ENCODE data around the gene LTBP1. TPM values are rescaled to one million over a fixed set of nuclear protein-coding genes. Genes with fewer than 3 reads are reported as not detected.

Gene LTBP1
- total and polyA plus RNA-seq, 2 of the 13 experiments (the other 11 are each of a cell fraction or from before 2014, with no cell fraction given): 0.12 to 0.22 TPM

DNA sequence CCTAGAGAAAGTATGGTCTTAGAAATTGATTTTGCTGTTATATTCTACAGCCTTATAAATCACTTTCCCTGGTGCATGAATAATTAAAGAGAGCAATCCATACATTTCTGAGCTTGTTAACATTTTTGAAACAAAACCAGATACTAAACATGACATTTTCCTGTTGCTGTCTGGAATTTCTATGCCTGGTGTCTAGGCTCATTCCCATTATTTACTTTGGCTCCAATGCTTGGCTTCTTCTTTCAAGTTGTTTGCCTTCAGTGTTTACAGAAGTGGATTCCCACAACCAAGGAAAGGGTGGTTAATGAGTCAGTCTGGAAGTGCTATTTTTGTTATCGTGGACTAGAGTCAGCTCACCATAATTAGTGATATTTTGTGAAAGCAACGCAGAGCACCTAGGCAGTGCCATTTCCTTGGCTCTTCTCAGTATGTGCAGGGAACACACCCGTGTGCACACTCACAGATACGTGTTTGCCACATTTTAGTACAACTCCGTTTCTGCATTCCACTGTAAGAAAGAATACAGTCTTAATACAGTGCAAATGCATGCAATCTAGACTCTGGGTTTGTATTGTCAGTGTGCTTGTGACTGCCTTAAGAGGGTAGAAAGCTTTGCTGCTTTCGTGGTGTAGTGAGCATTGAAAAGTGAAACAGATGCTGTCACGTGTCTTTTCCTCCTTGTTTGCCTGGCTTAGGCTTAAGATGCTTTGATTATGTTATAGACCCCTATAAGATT lies 344.7 kb downstream of the LTBP1 start (continued):
- TF ChIP-seq, protein P1, sequence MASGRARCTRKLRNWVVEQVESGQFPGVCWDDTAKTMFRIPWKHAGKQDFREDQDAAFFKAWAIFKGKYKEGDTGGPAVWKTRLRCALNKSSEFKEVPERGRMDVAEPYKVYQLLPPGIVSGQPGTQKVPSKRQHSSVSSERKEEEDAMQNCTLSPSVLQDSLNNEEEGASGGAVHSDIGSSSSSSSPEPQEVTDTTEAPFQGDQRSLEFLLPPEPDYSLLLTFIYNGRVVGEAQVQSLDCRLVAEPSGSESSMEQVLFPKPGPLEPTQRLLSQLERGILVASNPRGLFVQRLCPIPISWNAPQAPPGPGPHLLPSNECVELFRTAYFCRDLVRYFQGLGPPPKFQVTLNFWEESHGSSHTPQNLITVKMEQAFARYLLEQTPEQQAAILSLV (CRISPR knock-in tag; IDR thresholded peaks at IDR 0.05; ENCODE audit: borderline replicate concordance): no peak
- TF ChIP-seq, protein P2, sequence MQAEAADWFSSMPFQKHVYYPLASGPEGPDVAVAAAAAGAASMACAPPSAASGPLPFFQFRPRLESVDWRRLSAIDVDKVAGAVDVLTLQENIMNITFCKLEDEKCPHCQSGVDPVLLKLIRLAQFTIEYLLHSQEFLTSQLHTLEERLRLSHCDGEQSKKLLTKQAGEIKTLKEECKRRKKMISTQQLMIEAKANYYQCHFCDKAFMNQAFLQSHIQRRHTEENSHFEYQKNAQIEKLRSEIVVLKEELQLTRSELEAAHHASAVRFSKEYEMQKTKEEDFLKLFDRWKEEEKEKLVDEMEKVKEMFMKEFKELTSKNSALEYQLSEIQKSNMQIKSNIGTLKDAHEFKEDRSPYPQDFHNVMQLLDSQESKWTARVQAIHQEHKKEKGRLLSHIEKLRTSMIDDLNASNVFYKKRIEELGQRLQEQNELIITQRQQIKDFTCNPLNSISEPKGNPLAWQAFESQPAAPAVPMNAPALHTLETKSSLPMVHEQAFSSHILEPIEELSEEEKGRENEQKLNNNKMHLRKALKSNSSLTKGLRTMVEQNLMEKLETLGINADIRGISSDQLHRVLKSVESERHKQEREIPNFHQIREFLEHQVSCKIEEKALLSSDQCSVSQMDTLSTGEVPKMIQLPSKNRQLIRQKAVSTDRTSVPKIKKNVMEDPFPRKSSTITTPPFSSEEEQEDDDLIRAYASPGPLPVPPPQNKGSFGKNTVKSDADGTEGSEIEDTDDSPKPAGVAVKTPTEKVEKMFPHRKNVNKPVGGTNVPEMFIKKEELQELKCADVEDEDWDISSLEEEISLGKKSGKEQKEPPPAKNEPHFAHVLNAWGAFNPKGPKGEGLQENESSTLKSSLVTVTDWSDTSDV (CRISPR knock-in tag; IDR thresholded peaks at IDR 0.05): no peak
- no peak for TF ChIP-seq CHD4 (IDR thresholded peaks at IDR 0.05; ENCODE audit: borderline replicate concordance, low read length)
- no peak for TF ChIP-seq ZBTB42 (CRISPR knock-in tag; IDR thresholded peaks at IDR 0.05)
- TF ChIP-seq KLF16 (CRISPR knock-in tag; IDR thresholded peaks at IDR 0.05): 0 out of 4 replicates have a peak, but pooled peaks of 1 of the 2 experiments have one; percentile 32
- TF ChIP-seq, protein P3, sequence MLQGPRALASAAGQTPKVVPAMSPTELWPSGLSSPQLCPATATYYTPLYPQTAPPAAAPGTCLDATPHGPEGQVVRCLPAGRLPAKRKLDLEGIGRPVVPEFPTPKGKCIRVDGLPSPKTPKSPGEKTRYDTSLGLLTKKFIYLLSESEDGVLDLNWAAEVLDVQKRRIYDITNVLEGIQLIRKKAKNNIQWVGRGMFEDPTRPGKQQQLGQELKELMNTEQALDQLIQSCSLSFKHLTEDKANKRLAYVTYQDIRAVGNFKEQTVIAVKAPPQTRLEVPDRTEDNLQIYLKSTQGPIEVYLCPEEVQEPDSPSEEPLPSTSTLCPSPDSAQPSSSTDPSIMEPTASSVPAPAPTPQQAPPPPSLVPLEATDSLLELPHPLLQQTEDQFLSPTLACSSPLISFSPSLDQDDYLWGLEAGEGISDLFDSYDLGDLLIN (CRISPR knock-in tag; IDR thresholded peaks at IDR 0.05; ENCODE audit: borderline replicate concordance): no peak
- no peak for TF ChIP-seq ZNF782 (CRISPR knock-in tag; IDR thresholded peaks at IDR 0.05; ENCODE audit: borderline replicate concordance)
- TF ChIP-seq ZNF564 (CRISPR knock-in tag; IDR thresholded peaks at IDR 0.05): no peak
- TF ChIP-seq HHEX (CRISPR knock-in tag; IDR thresholded peaks at IDR 0.05): 0 out of 2 replicates have a peak, but pooled peaks have one; percentile 46
- TF ChIP-seq TCF12 (IDR thresholded peaks at IDR 0.05): no peak
- TF ChIP-seq TCF12 (CRISPR knock-in tag; IDR thresholded peaks at IDR 0.05): no peak
- peak in 1 of 2 experiments; percentile 89; a peak in 2 of 4 replicates for TF ChIP-seq EP300 (IDR thresholded peaks at IDR 0.05; ENCODE audit: low read depth in 2 of 2, low read length in 2 of 2)
- TF ChIP-seq EP300 (CRISPR knock-in tag; IDR thresholded peaks at IDR 0.05; ENCODE audit: borderline replicate concordance): no peak
- no peak for TF ChIP-seq DR1 (CRISPR knock-in tag; IDR thresholded peaks at IDR 0.05)
- TF ChIP-seq PAF1 (CRISPR knock-in tag; IDR thresholded peaks at IDR 0.05): no peak
- TF ChIP-seq KAT7 (CRISPR knock-in tag; IDR thresholded peaks at IDR 0.05; ENCODE audit: borderline replicate concordance): no peak
- 0 out of 2 replicates have a peak, but pooled peaks have one; percentile 28 for TF ChIP-seq NCOA2 (CRISPR knock-in tag; IDR thresholded peaks at IDR 0.05)
- 0 out of 2 replicates have a peak, but pooled peaks have one; percentile 19 for TF ChIP-seq HDAC1 (CRISPR knock-in tag; IDR thresholded peaks at IDR 0.05)
- TF ChIP-seq, protein P4, sequence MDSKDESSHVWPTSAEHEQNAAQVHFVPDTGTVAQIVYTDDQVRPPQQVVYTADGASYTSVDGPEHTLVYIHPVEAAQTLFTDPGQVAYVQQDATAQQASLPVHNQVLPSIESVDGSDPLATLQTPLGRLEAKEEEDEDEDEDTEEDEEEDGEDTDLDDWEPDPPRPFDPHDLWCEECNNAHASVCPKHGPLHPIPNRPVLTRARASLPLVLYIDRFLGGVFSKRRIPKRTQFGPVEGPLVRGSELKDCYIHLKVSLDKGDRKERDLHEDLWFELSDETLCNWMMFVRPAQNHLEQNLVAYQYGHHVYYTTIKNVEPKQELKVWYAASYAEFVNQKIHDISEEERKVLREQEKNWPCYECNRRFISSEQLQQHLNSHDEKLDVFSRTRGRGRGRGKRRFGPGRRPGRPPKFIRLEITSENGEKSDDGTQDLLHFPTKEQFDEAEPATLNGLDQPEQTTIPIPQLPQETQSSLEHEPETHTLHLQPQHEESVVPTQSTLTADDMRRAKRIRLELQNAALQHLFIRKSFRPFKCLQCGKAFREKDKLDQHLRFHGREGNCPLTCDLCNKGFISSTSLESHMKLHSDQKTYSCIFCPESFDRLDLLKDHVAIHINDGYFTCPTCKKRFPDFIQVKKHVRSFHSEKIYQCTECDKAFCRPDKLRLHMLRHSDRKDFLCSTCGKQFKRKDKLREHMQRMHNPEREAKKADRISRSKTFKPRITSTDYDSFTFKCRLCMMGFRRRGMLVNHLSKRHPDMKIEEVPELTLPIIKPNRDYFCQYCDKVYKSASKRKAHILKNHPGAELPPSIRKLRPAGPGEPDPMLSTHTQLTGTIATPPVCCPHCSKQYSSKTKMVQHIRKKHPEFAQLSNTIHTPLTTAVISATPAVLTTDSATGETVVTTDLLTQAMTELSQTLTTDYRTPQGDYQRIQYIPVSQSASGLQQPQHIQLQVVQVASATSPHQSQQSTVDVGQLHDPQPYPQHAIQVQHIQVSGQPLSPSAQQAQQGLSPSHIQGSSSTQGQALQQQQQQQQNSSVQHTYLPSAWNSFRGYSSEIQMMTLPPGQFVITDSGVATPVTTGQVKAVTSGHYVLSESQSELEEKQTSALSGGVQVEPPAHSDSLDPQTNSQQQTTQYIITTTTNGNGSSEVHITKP (CRISPR knock-in tag; IDR thresholded peaks at IDR 0.05; ENCODE audit: low read depth): no peak
- peak; percentile 27; the same call in 1 of the 2 replicates for TF ChIP-seq SOX5 (CRISPR knock-in tag; IDR thresholded peaks at IDR 0.05; ENCODE audit: borderline replicate concordance)
- no peak for TF ChIP-seq ZNF605 (CRISPR knock-in tag; IDR thresholded peaks at IDR 0.05)
- TF ChIP-seq HOXA9 (CRISPR knock-in tag; IDR thresholded peaks at IDR 0.05; ENCODE audit: borderline replicate concordance): no peak

All from HepG2 (cell line).